Small intestine (tissue), 7 donors: Measurements from ENCODE around the gene MGAT3. TPM values are rescaled to one million over a fixed set of nuclear protein-coding genes. Genes with fewer than 3 reads are reported as not detected.

Experiments
- DNase-seq, 2 donors: peaks; one replicate each; pipeline versions ENCODE4 v3.0.0 to v3.0.0-alpha.2; 2013
- FAIRE-seq: peaks from 2 replicates; lab custom pipeline; 2012; peaks lifted over from hg19 to GRCh38; lab: Jason Lieb, UNC
- H3K27ac ChIP-seq, 3 donors: one replicate each; pipeline ENCODE4 v1.5.1; 2013; ENCODE audit warnings: low read length in 2 of 3, mild to moderate bottlenecking in 2 of 3, control low read depth in 1 of 3, inconsistent platforms in 1 of 3, low read depth in 1 of 3, moderate library complexity in 1 of 3
- H3K27me3 ChIP-seq, 3 donors: one replicate each; pipeline ENCODE4 v1.6.1; 2013; ENCODE audit warnings: low read length in 3 of 3, inconsistent platforms in 1 of 3; ENCODE audit not compliant: control insufficient read depth in 3 of 3, insufficient read depth in 3 of 3
- H3K36me3 ChIP-seq, 3 donors: one replicate each; pipeline ENCODE4 v1.6.1; 2013; ENCODE audit warnings: low read length in 3 of 3, inconsistent platforms in 1 of 3, low read depth in 1 of 3, mild to moderate bottlenecking in 1 of 3, moderate library complexity in 1 of 3; ENCODE audit not compliant: control insufficient read depth in 3 of 3, insufficient read depth in 2 of 3
- H3K4me1 ChIP-seq, 3 donors: one replicate each; pipeline ENCODE4 v1.6.1; 2013; ENCODE audit warnings: low read length in 2 of 3, inconsistent platforms in 1 of 3, low read depth in 1 of 3, mild to moderate bottlenecking in 1 of 3, moderate library complexity in 1 of 3; ENCODE audit not compliant: control insufficient read depth in 3 of 3, insufficient read depth in 2 of 3
- H3K4me3 ChIP-seq, 3 donors: one replicate each; pipeline ENCODE4 v1.5.1; 2013; ENCODE audit warnings: low read length in 3 of 3, control low read depth in 1 of 3, inconsistent platforms in 1 of 3, low read depth in 1 of 3, mild to moderate bottlenecking in 1 of 3, moderate library complexity in 1 of 3
- H3K9me3 ChIP-seq, 2 donors: one replicate each; pipeline ENCODE4 v1.6.1; 2013; ENCODE audit warnings: low read depth in 1 of 2, low read length in 1 of 2; ENCODE audit not compliant: control insufficient read depth in 2 of 2, insufficient read depth in 1 of 2
- WGBS, 3 donors: extraction: QIAGEN DNeasy Blood & Tissue Kit; methylation state at CpG; one replicate each; pipeline ENCODE4 v1.1.7; 2013; 5-methylcytosine and 5-hydroxymethylcytosine counted together
- polyA plus RNA-seq, 4 donors: library from polyadenylated mRNA; stranded (reverse) in 3 of 4; unstranded in 1 of 4; fragments of 200-250 nt in 3 of 4; fragments of 120-200 nt in 1 of 4; gene quantifications; one replicate each; pipeline versions ENCODE4 v1.2.1 to v1.2.3, GENCODE V29; 2013
- donor health status: healthy with polysubstance abuse.
- donor health status: control.
- donor health status: control.
- donor health status: Bipolar disorder and iron deficiency.
- donor health status: healthy.

The MGAT3 gene
- polyA plus RNA-seq, 4 donors, result 11.1 to 30.1 (median 17.2) TPM

- Histone ChIP-seq H3K27ac (peak overlapping the region in 1 of 3 donors; percentile 25), H3K27me3 (no peaks in the 10 kb centered on the region), H3K4me1 (peaks cover 0 to 9% (median 3%) of the 10 kb centered on the region in 3 donors), H3K36me3 (peaks cover 0 to 13% (median 0%) of the 10 kb centered on the region in 3 donors), H3K4me3 (no peak overlapping the region), H3K9me3 (no peaks in the 10 kb centered on the region)
- WGBS, 3 donors, result 38 to 44% (median 39%) methylated on average over 13 of the region's 13 CpGs
- DNase-seq, result peak; percentile 86 to 89
- no peak for FAIRE-seq
Observed at GRCh38 chr22:39496131-39496838, 39.5 kb downstream of the MGAT3 start.

- H3K4me1 ChIP-seq, result peaks cover 0 to 16% (median 9%) of the 10 kb centered on the region in 3 donors
- 84 to 86% (median 84%) methylated on average over 8 of the region's 8 CpGs for WGBS, 3 donors
- no peaks in the 10 kb centered on the region for H3K9me3 ChIP-seq
- FAIRE-seq, result no peak
- no peak overlapping the region for H3K4me3 ChIP-seq
- H3K27ac ChIP-seq, result no peak overlapping the region
- peaks cover 0 to 3% (median 0%) of the 10 kb centered on the region in 3 donors for H3K36me3 ChIP-seq
- no peaks in the 10 kb centered on the region for H3K27me3 ChIP-seq
- DNase-seq, result no peak
Observed at GRCh38 chr22:39497429-39497828, 40.6 kb downstream of the MGAT3 start.

- H3K27me3 ChIP-seq, result no peaks in the 10 kb centered on the region
- 9 to 50% (median 24%) methylated on average over 2 of the region's 2 CpGs for WGBS, 3 donors
- no peak overlapping the region for H3K4me3 ChIP-seq
- no peak overlapping the region for H3K27ac ChIP-seq
- no peaks in the 10 kb centered on the region for H3K9me3 ChIP-seq
- H3K4me1 ChIP-seq, result peaks cover 0 to 17% (median 12%) of the 10 kb centered on the region in 3 donors
- DNase-seq (no peak), FAIRE-seq (no peak)
- H3K36me3 ChIP-seq, result no peaks in the 10 kb centered on the region
Observed at GRCh38 chr22:39498368-39498767, 41.6 kb downstream of the MGAT3 start.

GRCh38 chr22:39498802-39499201, 42.0 kb downstream of the MGAT3 start:
- Histone ChIP-seq H3K4me1 (peaks cover 1 to 21% (median 13%) of the 10 kb centered on the region in 3 donors), H3K27ac (no peak overlapping the region), H3K27me3 (no peaks in the 10 kb centered on the region), H3K9me3 (no peaks in the 10 kb centered on the region), H3K4me3 (no peak overlapping the region), H3K36me3 (peaks cover 0 to 3% (median 0%) of the 10 kb centered on the region in 3 donors)
- DNase-seq (no peak), FAIRE-seq (no peak)
- 62 to 72% (median 69%) methylated on average over 3 of the region's 3 CpGs for WGBS, 3 donors

- FAIRE-seq (no peak), DNase-seq (no peak)
- 82 to 88% (median 87%) methylated on average over 6 of the region's 6 CpGs for WGBS, 3 donors
- H3K4me1 ChIP-seq, result peaks cover 2 to 24% (median 13%) of the 10 kb centered on the region in 3 donors
- H3K27ac ChIP-seq, result no peak overlapping the region
- H3K36me3 ChIP-seq, result peaks cover 6 to 16% (median 6%) of the 10 kb centered on the region in 3 donors
- H3K9me3 ChIP-seq, result no peaks in the 10 kb centered on the region
- no peak overlapping the region for H3K4me3 ChIP-seq
- H3K27me3 ChIP-seq, result no peaks in the 10 kb centered on the region
Observed at GRCh38 chr22:39500101-39500500, 43.3 kb downstream of the MGAT3 start.

- Histone ChIP-seq H3K4me3 (peak overlapping the region in 2 of 3 donors; percentile 62 to 85), H3K9me3 (no peaks in the 10 kb centered on the region), H3K4me1 (peaks cover 2 to 21% (median 13%) of the 10 kb centered on the region in 3 donors), H3K36me3 (peaks cover 9 to 28% (median 15%) of the 10 kb centered on the region in 3 donors), H3K27me3 (no peaks in the 10 kb centered on the region), H3K27ac (peak overlapping the region; percentile 63 to 87 (median 83))
- no peak for DNase-seq
- WGBS, 3 donors, result 29 to 40% (median 36%) methylated on average over 12 to 13 of the region's 13 CpGs
- FAIRE-seq, result no peak
Observed at GRCh38 chr22:39501644-39502108, 44.9 kb downstream of the MGAT3 start.

- Histone ChIP-seq H3K27me3 (no peaks in the 10 kb centered on the region), H3K36me3 (peaks cover 11 to 32% (median 15%) of the 10 kb centered on the region in 3 donors), H3K9me3 (no peaks in the 10 kb centered on the region), H3K4me3 (peak within 1 kb of the TSS; percentile 62 to 97 (median 85)), H3K27ac (peak within 1 kb of the TSS; percentile 63 to 87 (median 83)), H3K4me1 (peaks cover 2 to 21% (median 13%) of the 10 kb centered on the region in 3 donors)
- DNase-seq, result peak; percentile 98
- 0% methylated on average over 39 to 58 of the region's 58 CpGs for WGBS, 3 donors
- no peak for FAIRE-seq
Observed at GRCh38 chr22:39502109-39502788, 45.4 kb downstream of the MGAT3 start, which contains the start of gene MIEF1. Gene MIEF1, plus strand, starts transcription at chr22:39502290. Its CDS starts 9,005 bp downstream, at chr22:39511295.

- Histone ChIP-seq H3K36me3 (peaks cover 12 to 38% (median 15%) of the 10 kb centered on the region in 3 donors), H3K27me3 (no peaks in the 10 kb centered on the region), H3K4me3 (peak overlapping the region; percentile 62 to 97 (median 85)), H3K4me1 (peaks cover 2 to 21% (median 13%) of the 10 kb centered on the region in 3 donors), H3K9me3 (no peaks in the 10 kb centered on the region), H3K27ac (peak overlapping the region; percentile 58 to 87 (median 83))
- peak; percentile 79 to 81 for DNase-seq
- 2 to 6% (median 3%) methylated on average over 18 of the region's 18 CpGs for WGBS, 3 donors
- no peak for FAIRE-seq
Observed at GRCh38 chr22:39502789-39503409, 46.1 kb downstream of the MGAT3 start.
